HepG2 (cell line): ENCODE data around the gene KLRC2.
"Not testable (repeated sequence)": the region's sequence is repeated elsewhere in the genome, so short reads cannot be mapped to it uniquely, and the experiment has no call there.

Experiments
- CEBPB ChIP-seq: IDR thresholded peaks from 2 replicates; pipeline ENCODE4 v1.6.1; 2011; ENCODE audit warnings: low read depth, low read length, improper control_type of control experiment, borderline replicate concordance
- CREB3 ChIP-seq: sonication (generic); formaldehyde crosslinking; IDR thresholded peaks from 2 replicates; pipeline ENCODE4 v1.5.0; 2020; ENCODE audit warnings: missing genetic modification reagents
- MBNL3 ChIP-seq: fragments of 250-450 bp; sonication (Bioruptor Pico); conservative IDR thresholded peaks from 2 replicates; pipeline ENCODE4 v1.8.0; 2022; ENCODE audit warnings: mild to moderate bottlenecking, inconsistent platforms
- NR2F1 ChIP-seq, 2 experiments: fragments of 450-650 bp in 1 of 2; formaldehyde crosslinking in 1 of 2; IDR thresholded peaks; 2 replicates each; pipeline versions ENCODE4 v1.5.0 to v1.6.1; 2016 to 2020; ENCODE audit warnings: mild to moderate bottlenecking in 1 of 2, missing compliant biosample characterization in 1 of 2, missing genetic modification reagents in 1 of 2, moderate library complexity in 1 of 2
- RFX5 ChIP-seq: IDR thresholded peaks from 2 replicates; pipeline ENCODE4 v1.6.1; 2011; ENCODE audit warnings: low read depth, low read length, improper control_type of control experiment

GRCh38 chr12:10420334-10420733 is 15.5 kb downstream of the KLRC2 start, which contains the start of gene KLRC3:
- not testable (repeated sequence) for TF ChIP-seq NR2F1 (CRISPR knock-in tag; IDR thresholded peaks at IDR 0.05); CEBPB; CREB3 (CRISPR knock-in tag); MBNL3 (CRISPR knock-in tag); RFX5
